Transverse colon (tissue), 4 donors: ENCODE measurements around the gene SYT7. TPM values are rescaled to one million over a fixed set of nuclear protein-coding genes. Genes with fewer than 3 reads are reported as not detected.

Experiments used
- DNase-seq: peaks from one replicate; pipeline ENCODE4 v3.0.0-alpha.2; 2019
- H3K27ac ChIP-seq, 4 donors: fragments of 200-600 bp; sonication (generic); 2 replicates each; pipeline ENCODE4 v1.5.1; 2016 to 2018; ENCODE audit warnings: inconsistent platforms in 4 of 4
- H3K27me3 ChIP-seq: fragments of 200-600 bp; sonication (generic); 2 replicates; pipeline ENCODE4 v1.5.1; 2017; ENCODE audit warnings: inconsistent platforms
- H3K36me3 ChIP-seq, 4 donors: fragments of 200-600 bp; sonication (generic); 2 replicates each; pipeline ENCODE4 v1.5.1; 2017 to 2019; ENCODE audit warnings: inconsistent platforms in 4 of 4
- H3K4me1 ChIP-seq, 4 donors: fragments of 200-600 bp; sonication (generic); 2 replicates each; pipeline ENCODE4 v1.5.1; 2017 to 2020; ENCODE audit warnings: inconsistent platforms in 4 of 4
- H3K4me3 ChIP-seq, 4 donors: fragments of 200-600 bp; sonication (generic); 1 replicate in 1 of 4; 2 replicates in 3 of 4; pipeline versions ENCODE4 v1.5.1 to v1.6.1; 2017 to 2019; ENCODE audit warnings: inconsistent platforms in 4 of 4
- H3K9me3 ChIP-seq, 2 donors: fragments of 200-600 bp; sonication (generic); 2 replicates each; pipeline ENCODE4 v1.5.1; 2017 to 2019; ENCODE audit warnings: inconsistent platforms in 2 of 2
- EP300 ChIP-seq: sonication (generic); formaldehyde crosslinking; IDR thresholded peaks from one replicate; pipeline ENCODE4 v1.6.1; 2017; ENCODE audit warnings: antibody characterized with exemption, low read depth
- POLR2A ChIP-seq: fragments of 450-650 bp; IDR thresholded peaks from one replicate; pipeline ENCODE4 v1.6.1; 2016; ENCODE audit warnings: antibody characterized with exemption, mild to moderate bottlenecking, moderate library complexity
- POLR2AphosphoS5 ChIP-seq, 3 donors: sonication (generic); formaldehyde crosslinking; IDR thresholded peaks; one replicate each; pipeline ENCODE4 v1.6.1; 2016; ENCODE audit warnings: antibody characterized with exemption in 3 of 3
- WGBS, 2 donors: methylation state at CpG; one replicate each; pipeline ENCODE4 v1.1.5; 2018; ENCODE audit warnings: low coverage in 1 of 2; 5-methylcytosine and 5-hydroxymethylcytosine counted together
- in situ Hi-C, 4 donors: fragments of 200-750 bp; cut with MboI; loops; one replicate each; pipeline versions ENCODE4 v1.15.0 to v1.15.1; 2017; ENCODE audit warnings: low sequenced_read_pairs in 3 of 4, low pct_ligation_motif_present in 1 of 4, low pct_unique_long_range_greater_than_20kb in 1 of 4
- intact Hi-C: fragments of 100-400 bp; cut with DNase I; formaldehyde crosslinking; loops from one replicate; pipeline ENCODE4 v1.15.1; 2023; ENCODE audit warnings: low total_unique reads
- total RNA-seq, 4 donors: library from RNA; depleted of rRNA; stranded (reverse); fragments of >200 nt; gene quantifications; one replicate each; pipeline ENCODE4 v1.1.0, GENCODE V29; 2016
- TF ChIP-seq, protein P1 (sequence below), 5 experiments: fragments of 200-600 bp in 3 of 5; fragments of 450-650 bp in 2 of 5; sonication (generic) in 3 of 5; IDR thresholded peaks; 1 replicate in 2 of 5; 2 replicates in 3 of 5; pipeline ENCODE4 v1.5.1; 2016 to 2017; ENCODE audit warnings: antibody characterized with exemption in 5 of 5, inconsistent platforms in 3 of 5, mild to moderate bottlenecking in 2 of 5, moderate library complexity in 1 of 5

Gene SYT7
- total RNA-seq, 4 donors from 2014 or later: 6.8 to 26.2 (median 12.8) TPM

- H3K27ac ChIP-seq: peak overlapping the region in 2 of 4 donors; percentile 15
- H3K27me3 ChIP-seq: peaks cover 13% of the 10 kb centered on the region
- H3K4me3 ChIP-seq: no peak overlapping the region
- H3K4me1 ChIP-seq: peaks cover 0 to 19% (median 12%) of the 10 kb centered on the region in 4 donors
- intact Hi-C loops (no loop called here), in situ Hi-C loops (no loop called here)
- TF ChIP-seq, protein P1, sequence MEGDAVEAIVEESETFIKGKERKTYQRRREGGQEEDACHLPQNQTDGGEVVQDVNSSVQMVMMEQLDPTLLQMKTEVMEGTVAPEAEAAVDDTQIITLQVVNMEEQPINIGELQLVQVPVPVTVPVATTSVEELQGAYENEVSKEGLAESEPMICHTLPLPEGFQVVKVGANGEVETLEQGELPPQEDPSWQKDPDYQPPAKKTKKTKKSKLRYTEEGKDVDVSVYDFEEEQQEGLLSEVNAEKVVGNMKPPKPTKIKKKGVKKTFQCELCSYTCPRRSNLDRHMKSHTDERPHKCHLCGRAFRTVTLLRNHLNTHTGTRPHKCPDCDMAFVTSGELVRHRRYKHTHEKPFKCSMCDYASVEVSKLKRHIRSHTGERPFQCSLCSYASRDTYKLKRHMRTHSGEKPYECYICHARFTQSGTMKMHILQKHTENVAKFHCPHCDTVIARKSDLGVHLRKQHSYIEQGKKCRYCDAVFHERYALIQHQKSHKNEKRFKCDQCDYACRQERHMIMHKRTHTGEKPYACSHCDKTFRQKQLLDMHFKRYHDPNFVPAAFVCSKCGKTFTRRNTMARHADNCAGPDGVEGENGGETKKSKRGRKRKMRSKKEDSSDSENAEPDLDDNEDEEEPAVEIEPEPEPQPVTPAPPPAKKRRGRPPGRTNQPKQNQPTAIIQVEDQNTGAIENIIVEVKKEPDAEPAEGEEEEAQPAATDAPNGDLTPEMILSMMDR (IDR thresholded peaks at IDR 0.05): no peak
- TF ChIP-seq EP300 (no peak), POLR2A (no peak), POLR2AphosphoS5 (IDR thresholded peaks at IDR 0.05) (no peak)
- no peaks in the 10 kb centered on the region for H3K36me3 ChIP-seq
- H3K9me3 ChIP-seq: no peaks in the 10 kb centered on the region
- 51% methylated on average over 5 of the region's 5 CpGs; no CpG with 5 or more reads in 1 of the 2 donors for WGBS, 2 donors
- DNase-seq: no peak
These were observed 14.0 kb upstream of the SYT7 start for GRCh38 chr11:61594907-61595257.

- Histone ChIP-seq H3K4me1 (peaks cover 4 to 23% (median 18%) of the 10 kb centered on the region in 4 donors), H3K9me3 (no peaks in the 10 kb centered on the region), H3K27ac (no peak overlapping the region), H3K36me3 (no peaks in the 10 kb centered on the region), H3K4me3 (no peak overlapping the region), H3K27me3 (peaks cover 26% of the 10 kb centered on the region)
- no peak for DNase-seq
- in situ Hi-C loops: no loop called here
- WGBS, 2 donors: 68 to 83% methylated on average over 2 of the region's 2 CpGs
- TF ChIP-seq POLR2AphosphoS5 (IDR thresholded peaks at IDR 0.05) (no peak), POLR2A (no peak), EP300 (no peak)
- TF ChIP-seq, protein P1 (IDR thresholded peaks at IDR 0.05): no peak
- intact Hi-C loops: no loop called here
These were observed 12.3 kb upstream of the SYT7 start for GRCh38 chr11:61593151-61593550.

DNA sequence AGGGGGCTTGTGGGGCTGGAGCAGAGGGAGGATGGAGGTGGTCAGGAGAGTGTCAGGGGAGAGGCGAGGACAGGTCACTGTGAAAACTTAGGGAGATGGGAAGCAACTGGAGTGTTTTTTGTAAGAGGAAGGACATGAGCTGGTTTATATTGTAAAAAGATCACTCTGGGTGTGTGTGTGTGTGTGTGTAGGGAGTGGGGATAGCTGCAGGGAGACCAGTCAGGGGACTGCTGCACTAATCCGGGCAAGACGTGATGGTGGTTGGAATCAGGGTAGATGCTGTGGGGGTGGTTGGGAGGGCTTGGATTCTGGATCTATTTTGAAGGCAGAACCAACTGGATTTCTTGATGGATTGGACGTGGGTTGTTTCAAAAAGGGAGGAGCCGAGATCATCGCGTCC, 11.3 kb upstream of the SYT7 start:
- intact Hi-C loops: no loop called here
- in situ Hi-C loops: no loop called here

GRCh38 chr11:61589961-61590360, 9.1 kb upstream of the SYT7 start:
- Histone ChIP-seq H3K9me3 (no peaks in the 10 kb centered on the region), H3K4me1 (peaks cover 4 to 23% (median 15%) of the 10 kb centered on the region in 4 donors), H3K27me3 (peaks cover 39% of the 10 kb centered on the region), H3K27ac (no peak overlapping the region), H3K4me3 (no peak overlapping the region), H3K36me3 (no peaks in the 10 kb centered on the region)
- intact Hi-C loops: loop anchor here (5.0 kb wide), 1 partner anchor 143 kb away; no protein-coding TSS in a partner anchor
- no peak for DNase-seq
- in situ Hi-C loops: no loop called here
- 71 to 79% methylated on average over 5 of the region's 5 CpGs for WGBS, 2 donors
- TF ChIP-seq EP300 (no peak), POLR2A (no peak), POLR2AphosphoS5 (IDR thresholded peaks at IDR 0.05) (no peak)
- TF ChIP-seq, protein P1 (IDR thresholded peaks at IDR 0.05): no peak

More for the DNA sequence above, 11.3 kb upstream of the SYT7 start:
- Histone ChIP-seq H3K4me1 (peaks cover 4 to 33% (median 27%) of the 10 kb centered on the region in 4 donors), H3K9me3 (no peaks in the 10 kb centered on the region), H3K36me3 (no peaks in the 10 kb centered on the region), H3K27ac (no peak overlapping the region), H3K27me3 (peaks cover 33% of the 10 kb centered on the region), H3K4me3 (no peak overlapping the region)
- DNase-seq: no peak
- TF ChIP-seq POLR2AphosphoS5 (IDR thresholded peaks at IDR 0.05): no peak
- TF ChIP-seq, protein P1 (IDR thresholded peaks at IDR 0.05): no peak
- TF ChIP-seq EP300: no peak
- no peak for TF ChIP-seq POLR2A
- WGBS, 2 donors: 63 to 84% methylated on average over 4 to 7 of the region's 7 CpGs
